ENCODE results near the gene ERG. TPM values are rescaled to one million over a fixed set of nuclear protein-coding genes. Genes with fewer than 3 reads are reported as not detected.

The ERG gene
- total and polyA plus RNA-seq, 2 donors = 3.9 to 5.8 TPM

DNA sequence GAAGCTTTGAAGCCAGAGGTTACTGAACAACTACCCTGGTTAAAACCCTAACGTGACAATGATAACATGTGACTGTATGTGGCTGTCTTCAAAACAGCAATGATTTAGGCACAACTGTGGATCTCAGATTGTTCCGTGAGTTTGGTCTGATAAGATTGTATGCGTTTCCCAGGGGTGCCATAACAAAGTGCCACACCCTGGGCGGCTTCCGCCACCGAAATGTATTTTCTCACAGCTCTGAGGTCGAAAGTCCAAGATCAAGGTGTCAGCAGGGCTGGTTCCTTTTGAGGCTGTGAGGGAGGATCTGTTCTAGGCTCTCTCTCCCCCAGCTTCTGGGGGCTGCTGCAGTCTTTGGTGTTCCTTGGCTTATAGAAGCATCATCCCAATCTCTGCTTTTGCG is 29.5 kb upstream of the ERG start:
- H3K9me3 ChIP-seq (ENCODE audit: control insufficient read depth in 2 of 2, insufficient read depth in 1 of 2, low read length in 1 of 2) = no peaks in the 10 kb centered on the region
- no peaks in the 10 kb centered on the region for H3K27me3 ChIP-seq (ENCODE audit: control insufficient read depth in 2 of 2, insufficient read depth in 1 of 2, low read length in 1 of 2)
- WGBS = 97% methylated on average over 8 of the region's 8 CpGs
- DNase-seq (ENCODE audit: low read depth in 6 of 9, low spot score in 9 of 9) = no peak
- H3K4me3 ChIP-seq (ENCODE audit: low read length in 2 of 2) = no peak overlapping the region
- H3K27ac ChIP-seq (ENCODE audit: low read depth in 1 of 2, low read length in 1 of 2) = no peak overlapping the region
- no peaks in the 10 kb centered on the region for H3K4me1 ChIP-seq (ENCODE audit: control insufficient read depth in 2 of 2, insufficient read depth in 2 of 2, low read length in 2 of 2)
- H3K36me3 ChIP-seq (ENCODE audit: control insufficient read depth in 2 of 2, insufficient read depth in 2 of 2, low read length in 1 of 2) = no peaks in the 10 kb centered on the region

DNA sequence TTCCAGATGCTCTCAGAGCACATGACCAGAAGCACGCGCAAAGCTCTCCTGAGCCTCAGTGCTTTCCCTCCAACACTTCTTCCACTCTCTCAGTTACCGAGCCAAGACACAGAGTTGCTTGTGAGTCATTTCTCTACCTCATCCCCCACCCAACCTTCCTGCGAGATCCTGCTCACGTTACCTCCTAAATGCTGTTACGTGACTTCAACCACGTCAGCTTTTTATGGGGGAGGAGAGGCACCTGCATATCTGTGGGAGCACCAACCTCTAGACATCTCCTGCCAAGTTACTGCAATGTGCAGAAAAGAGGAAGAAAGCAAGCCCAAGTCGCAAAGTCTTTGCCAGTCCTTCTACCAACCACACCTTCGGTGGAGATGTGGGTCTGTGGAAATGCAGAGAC is 27.2 kb upstream of the ERG start:
- no peaks in the 10 kb centered on the region for H3K27me3 ChIP-seq (ENCODE audit: control insufficient read depth in 2 of 2, insufficient read depth in 1 of 2, low read length in 1 of 2)
- no peak overlapping the region for H3K4me3 ChIP-seq (ENCODE audit: low read length in 2 of 2)
- no peak for DNase-seq (ENCODE audit: low read depth in 6 of 9, low spot score in 9 of 9)
- no peak overlapping the region for H3K27ac ChIP-seq (ENCODE audit: low read depth in 1 of 2, low read length in 1 of 2)
- 64% methylated on average over 9 of the region's 9 CpGs for WGBS
- no peaks in the 10 kb centered on the region for H3K36me3 ChIP-seq (ENCODE audit: control insufficient read depth in 2 of 2, insufficient read depth in 2 of 2, low read length in 1 of 2)
- H3K9me3 ChIP-seq (ENCODE audit: control insufficient read depth in 2 of 2, insufficient read depth in 1 of 2, low read length in 1 of 2) = no peaks in the 10 kb centered on the region
- no peaks in the 10 kb centered on the region for H3K4me1 ChIP-seq (ENCODE audit: control insufficient read depth in 2 of 2, insufficient read depth in 2 of 2, low read length in 2 of 2)

DNA sequence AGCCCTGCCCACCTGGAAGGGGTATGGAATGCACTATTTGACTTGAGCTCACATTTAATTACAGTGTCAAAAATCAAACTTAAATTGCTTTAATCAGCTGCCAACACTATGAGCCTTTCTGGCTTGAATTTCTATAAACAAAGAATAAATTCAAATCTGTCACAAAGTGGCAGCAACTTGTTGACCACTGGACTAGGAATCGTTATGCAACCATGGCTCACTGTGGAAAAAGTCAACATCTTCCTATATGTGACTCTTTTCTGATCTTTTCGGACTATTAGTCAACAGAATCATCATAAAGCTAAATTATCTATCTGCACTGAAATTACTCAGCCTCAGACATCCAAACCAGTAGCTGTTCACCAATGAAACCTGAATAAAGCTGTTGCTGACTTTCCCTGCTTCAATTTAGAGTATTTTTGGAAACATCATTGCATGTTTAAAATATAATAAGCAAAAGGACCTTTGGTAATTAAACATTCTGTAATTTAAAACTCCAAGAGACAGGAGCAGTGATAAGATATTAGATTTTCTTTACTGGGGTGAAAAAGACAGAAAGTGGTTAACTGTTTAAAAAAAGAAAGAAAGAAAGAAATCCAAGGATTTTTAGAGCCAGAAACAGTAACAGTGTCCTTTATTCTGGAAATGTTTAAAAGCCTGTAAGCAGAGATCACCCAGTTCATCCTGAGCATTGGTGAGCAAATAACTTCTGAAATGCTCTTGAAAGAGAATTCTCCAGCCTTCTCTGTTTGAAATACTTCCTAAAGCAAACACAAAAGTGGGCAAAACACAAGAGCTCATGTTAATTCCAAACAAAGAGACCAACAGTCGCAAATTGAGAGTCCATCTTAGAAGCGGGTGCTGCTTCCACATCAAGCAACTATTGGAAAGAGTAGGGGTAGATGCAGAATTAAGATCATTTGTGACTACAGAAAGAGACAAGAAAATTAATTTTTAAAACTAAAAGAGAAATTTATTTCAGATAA is 26.2 kb upstream of the ERG start:
- no peaks in the 10 kb centered on the region for H3K9me3 ChIP-seq (ENCODE audit: control insufficient read depth in 2 of 2, insufficient read depth in 1 of 2, low read length in 1 of 2)
- no peak overlapping the region for H3K4me3 ChIP-seq (ENCODE audit: low read length in 2 of 2)
- H3K27me3 ChIP-seq (ENCODE audit: control insufficient read depth in 2 of 2, insufficient read depth in 1 of 2, low read length in 1 of 2) = no peaks in the 10 kb centered on the region
- no peaks in the 10 kb centered on the region for H3K4me1 ChIP-seq (ENCODE audit: control insufficient read depth in 2 of 2, insufficient read depth in 2 of 2, low read length in 2 of 2)
- DNase-seq (ENCODE audit: low read depth in 6 of 9, low spot score in 9 of 9) = no peak
- no peaks in the 10 kb centered on the region for H3K36me3 ChIP-seq (ENCODE audit: control insufficient read depth in 2 of 2, insufficient read depth in 2 of 2, low read length in 1 of 2)
- 95% methylated on average over 4 of the region's 4 CpGs for WGBS
- no peak overlapping the region for H3K27ac ChIP-seq (ENCODE audit: low read depth in 1 of 2, low read length in 1 of 2)

DNA sequence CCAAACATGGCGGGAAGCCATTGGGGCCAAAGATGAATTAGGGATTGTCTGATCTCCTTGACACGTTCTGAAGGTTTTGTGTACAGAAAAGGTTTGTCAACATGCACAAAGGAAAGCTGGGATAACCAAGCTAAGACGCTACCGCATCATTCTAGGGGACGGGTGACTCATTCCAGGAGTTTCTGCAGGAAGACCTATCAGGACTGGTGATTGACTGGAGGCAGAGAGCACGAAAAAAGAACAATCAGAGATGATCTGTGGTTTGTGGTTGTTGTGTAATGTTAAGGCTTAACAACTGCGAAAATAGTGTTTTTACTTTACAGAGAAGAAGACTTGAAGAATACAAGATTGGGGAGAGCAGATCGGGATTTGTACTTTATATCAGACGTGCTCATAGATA is 22.2 kb upstream of the ERG start:
- no peaks in the 10 kb centered on the region for H3K36me3 ChIP-seq (ENCODE audit: control insufficient read depth in 2 of 2, insufficient read depth in 2 of 2, low read length in 1 of 2)
- 89% methylated on average over 9 of the region's 9 CpGs for WGBS
- H3K4me3 ChIP-seq (ENCODE audit: low read length in 2 of 2) = no peak overlapping the region
- DNase-seq (ENCODE audit: low read depth in 6 of 9, low spot score in 9 of 9) = no peak
- no peaks in the 10 kb centered on the region for H3K9me3 ChIP-seq (ENCODE audit: control insufficient read depth in 2 of 2, insufficient read depth in 1 of 2, low read length in 1 of 2)
- no peak overlapping the region for H3K27ac ChIP-seq (ENCODE audit: low read depth in 1 of 2, low read length in 1 of 2)
- H3K27me3 ChIP-seq (ENCODE audit: control insufficient read depth in 2 of 2, insufficient read depth in 1 of 2, low read length in 1 of 2) = no peaks in the 10 kb centered on the region
- H3K4me1 ChIP-seq (ENCODE audit: control insufficient read depth in 2 of 2, insufficient read depth in 2 of 2, low read length in 2 of 2) = no peaks in the 10 kb centered on the region

DNA sequence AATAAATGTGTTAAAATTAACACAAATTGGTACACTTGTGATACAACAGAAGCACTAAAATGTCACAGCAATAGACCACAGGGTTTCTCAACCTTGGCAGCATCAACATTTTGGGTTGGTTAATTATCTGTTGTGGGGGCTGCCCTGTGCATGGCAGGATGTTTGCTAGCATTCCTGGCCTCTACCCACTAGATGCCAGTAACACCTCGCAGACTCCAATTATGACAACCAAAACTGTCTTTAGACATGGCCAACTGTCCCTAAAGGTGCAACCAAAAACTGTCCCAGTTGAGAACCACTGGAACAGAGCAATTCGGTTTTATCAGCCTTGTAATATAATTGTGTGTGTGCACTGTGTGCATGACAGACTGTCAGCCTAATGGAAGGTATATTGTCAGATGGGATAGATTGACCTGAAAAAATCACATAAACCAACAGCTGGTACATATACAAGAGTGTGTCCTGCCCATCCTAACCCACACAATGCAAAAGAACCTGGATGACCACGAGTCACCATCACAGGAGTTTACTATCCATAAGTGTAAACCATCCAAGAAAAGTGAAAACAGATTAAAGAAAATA is 13.5 kb upstream of the ERG start:
- Histone ChIP-seq H3K27me3 (ENCODE audit: control insufficient read depth in 2 of 2, insufficient read depth in 1 of 2, low read length in 1 of 2) (no peaks in the 10 kb centered on the region), H3K36me3 (ENCODE audit: control insufficient read depth in 2 of 2, insufficient read depth in 2 of 2, low read length in 1 of 2) (no peaks in the 10 kb centered on the region)
- WGBS = 99% methylated on average over 3 of the region's 3 CpGs

DNA sequence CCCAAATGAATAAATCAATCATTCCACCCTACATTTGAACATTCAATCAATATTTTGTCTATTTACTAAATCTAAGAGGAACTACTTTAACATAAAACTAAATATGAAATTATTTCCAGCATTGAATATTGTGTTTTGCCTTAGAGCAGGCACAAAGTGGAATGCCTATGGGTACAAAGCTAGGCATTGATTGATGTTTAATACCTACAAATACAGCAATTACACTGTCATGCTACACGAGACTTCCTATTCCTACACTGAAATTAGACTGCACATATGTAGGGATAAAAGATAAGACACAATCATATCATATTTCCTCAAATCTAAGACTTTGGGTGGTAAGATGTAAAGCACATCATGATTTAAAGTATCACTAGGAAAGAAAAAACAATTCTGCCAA is 12.9 kb upstream of the ERG start:
- Histone ChIP-seq H3K4me3 (ENCODE audit: low read length in 2 of 2) (no peak overlapping the region), H3K9me3 (ENCODE audit: control insufficient read depth in 2 of 2, insufficient read depth in 1 of 2, low read length in 1 of 2) (peaks cover 0 to 3% of the 10 kb centered on the region in 2 donors), H3K27me3 (ENCODE audit: control insufficient read depth in 2 of 2, insufficient read depth in 1 of 2, low read length in 1 of 2) (no peaks in the 10 kb centered on the region), H3K36me3 (ENCODE audit: control insufficient read depth in 2 of 2, insufficient read depth in 2 of 2, low read length in 1 of 2) (no peaks in the 10 kb centered on the region), H3K27ac (ENCODE audit: low read depth in 1 of 2, low read length in 1 of 2) (no peak overlapping the region), H3K4me1 (ENCODE audit: control insufficient read depth in 2 of 2, insufficient read depth in 2 of 2, low read length in 2 of 2) (peaks cover 9% of the 10 kb centered on the region in 2 donors)
- DNase-seq (ENCODE audit: low read depth in 6 of 9, low spot score in 9 of 9) = no peak
- WGBS = 93% methylated on average over 1 of the region's 1 CpG

More for the DNA sequence above, 13.5 kb upstream of the ERG start:
- no peak for DNase-seq (ENCODE audit: low read depth in 6 of 9, low spot score in 9 of 9)
- H3K27ac ChIP-seq (ENCODE audit: low read depth in 1 of 2, low read length in 1 of 2) = no peak overlapping the region
- peaks cover 6% of the 10 kb centered on the region in 2 donors for H3K4me1 ChIP-seq (ENCODE audit: control insufficient read depth in 2 of 2, insufficient read depth in 2 of 2, low read length in 2 of 2)
- no peak overlapping the region for H3K4me3 ChIP-seq (ENCODE audit: low read length in 2 of 2)
- H3K9me3 ChIP-seq (ENCODE audit: control insufficient read depth in 2 of 2, insufficient read depth in 1 of 2, low read length in 1 of 2) = peaks cover 0 to 3% of the 10 kb centered on the region in 2 donors

DNA sequence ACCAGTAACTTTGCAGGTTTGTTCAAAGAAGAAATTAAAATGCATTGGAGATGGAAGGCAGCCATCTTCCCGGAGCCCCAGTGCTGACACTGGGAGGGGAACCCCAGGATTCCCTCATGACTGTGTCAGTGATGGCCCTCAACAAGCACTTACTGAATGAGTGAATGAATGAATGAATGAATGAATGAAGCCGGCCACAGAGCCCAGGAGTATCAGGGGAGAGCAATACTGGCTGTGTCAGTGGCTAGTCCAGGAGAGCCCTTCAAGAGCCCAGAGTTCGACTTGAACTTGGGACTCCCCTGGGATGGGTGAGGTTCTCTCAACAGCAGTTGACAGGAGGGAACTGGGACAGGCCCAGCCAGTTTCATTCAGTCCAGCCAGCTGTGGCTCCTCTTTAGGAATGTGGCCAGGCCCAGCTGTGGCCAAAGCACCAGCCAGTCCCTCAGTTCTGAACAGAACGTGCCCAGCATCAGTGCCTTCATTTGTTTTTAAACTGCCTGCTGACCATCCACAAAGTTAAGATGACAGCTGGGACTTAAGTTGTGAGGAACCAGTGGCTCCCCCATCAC is 9.2 kb upstream of the ERG start:
- H3K36me3 ChIP-seq (ENCODE audit: control insufficient read depth in 2 of 2, insufficient read depth in 2 of 2, low read length in 1 of 2) = no peaks in the 10 kb centered on the region
- no peaks in the 10 kb centered on the region for H3K27me3 ChIP-seq (ENCODE audit: control insufficient read depth in 2 of 2, insufficient read depth in 1 of 2, low read length in 1 of 2)
- no peak for DNase-seq (ENCODE audit: low read depth in 6 of 9, low spot score in 9 of 9)
- H3K27ac ChIP-seq (ENCODE audit: low read depth in 1 of 2, low read length in 1 of 2) = no peak overlapping the region
- peaks cover 9% of the 10 kb centered on the region in 2 donors for H3K4me1 ChIP-seq (ENCODE audit: control insufficient read depth in 2 of 2, insufficient read depth in 2 of 2, low read length in 2 of 2)
- 96% methylated on average over 4 of the region's 4 CpGs for WGBS
- no peak overlapping the region for H3K4me3 ChIP-seq (ENCODE audit: low read length in 2 of 2)
- peaks cover 0 to 3% of the 10 kb centered on the region in 2 donors for H3K9me3 ChIP-seq (ENCODE audit: control insufficient read depth in 2 of 2, insufficient read depth in 1 of 2, low read length in 1 of 2)

DNA sequence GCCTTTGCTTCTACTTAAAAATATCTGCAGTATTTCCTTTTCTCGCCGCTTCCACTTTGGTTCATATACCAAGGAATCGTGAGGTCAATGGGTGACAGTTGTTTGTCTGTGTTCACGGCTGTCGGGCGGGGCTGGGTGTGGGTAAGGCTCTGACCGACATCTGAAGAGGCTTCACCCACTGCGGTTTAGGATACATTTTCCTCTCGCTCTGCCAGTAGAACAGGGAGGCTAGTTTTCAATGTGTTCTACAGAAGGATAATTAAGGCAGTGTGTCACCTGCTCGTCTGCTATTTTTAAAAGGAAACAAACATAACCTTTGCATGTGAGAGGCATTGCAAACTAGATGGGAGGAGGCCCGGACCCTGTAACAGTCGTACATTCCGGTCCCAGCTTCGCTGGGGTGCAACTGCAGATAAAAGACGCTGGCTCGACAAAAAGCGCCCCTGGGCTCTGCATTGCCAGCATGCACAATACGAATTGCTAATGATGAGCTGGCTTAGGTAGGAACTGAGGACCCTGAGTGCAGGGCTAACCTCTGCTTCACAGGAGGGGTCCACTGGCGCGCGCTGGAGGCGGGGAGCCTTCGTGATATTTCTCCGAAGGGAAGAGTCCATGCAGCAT is 8.5 kb upstream of the ERG start:
- H3K9me3 ChIP-seq (ENCODE audit: control insufficient read depth in 2 of 2, insufficient read depth in 1 of 2, low read length in 1 of 2) = peaks cover 0 to 3% of the 10 kb centered on the region in 2 donors
- peaks cover 9% of the 10 kb centered on the region in 2 donors for H3K4me1 ChIP-seq (ENCODE audit: control insufficient read depth in 2 of 2, insufficient read depth in 2 of 2, low read length in 2 of 2)
- H3K27ac ChIP-seq (ENCODE audit: low read depth in 1 of 2, low read length in 1 of 2) = peak overlapping the region; percentile 49 to 53
- H3K27me3 ChIP-seq (ENCODE audit: control insufficient read depth in 2 of 2, insufficient read depth in 1 of 2, low read length in 1 of 2) = no peaks in the 10 kb centered on the region
- DNase-seq (ENCODE audit: low read depth in 6 of 9, low spot score in 9 of 9) = peak in 1 of 9 donors; percentile 49
- 31% methylated on average over 24 of the region's 24 CpGs for WGBS
- peak overlapping the region; percentile 9 to 19 for H3K4me3 ChIP-seq (ENCODE audit: low read length in 2 of 2)
- no peaks in the 10 kb centered on the region for H3K36me3 ChIP-seq (ENCODE audit: control insufficient read depth in 2 of 2, insufficient read depth in 2 of 2, low read length in 1 of 2)
